C1 segment of cervical spinal cord (tissue), 14 donors: ENCODE data around the gene ALDH1A2.
"Not testable (repeated sequence)": the region's sequence is repeated elsewhere in the genome, so short reads cannot be mapped to it uniquely, and the experiment has no call there.

Experiments used
- DNase-seq, 14 donors: peaks; one replicate each; lab custom pipeline; 2025; lab: John Stamatoyannopoulos, UW

ALDH1A2 gene

GRCh38 chr15:58042006-58042405 is 23.5 kb downstream of the ALDH1A2 start:
- no peak for DNase-seq

- no peak for DNase-seq
Measured at GRCh38 chr15:58040150-58040549, 25.4 kb downstream of the ALDH1A2 start.

- no peak for DNase-seq
Measured at GRCh38 chr15:58039079-58040035, 26.2 kb downstream of the ALDH1A2 start.

- no peak for DNase-seq
Measured at GRCh38 chr15:58038426-58039078, 27.0 kb downstream of the ALDH1A2 start.

GRCh38 chr15:58037723-58038301 is 27.7 kb downstream of the ALDH1A2 start:
- no peak for DNase-seq

- DNase-seq = no peak
Measured at GRCh38 chr15:58036579-58036978, 28.9 kb downstream of the ALDH1A2 start.

- DNase-seq = not testable (repeated sequence)
Measured at GRCh38 chr15:58028392-58028791, 37.1 kb downstream of the ALDH1A2 start.

- DNase-seq = no peak
Measured at GRCh38 chr15:58026552-58026951, 39.0 kb downstream of the ALDH1A2 start.

GRCh38 chr15:58026051-58026450 is 39.5 kb downstream of the ALDH1A2 start:
- DNase-seq = no peak

GRCh38 chr15:58021332-58022230 is 43.9 kb downstream of the ALDH1A2 start:
- DNase-seq = no peak

GRCh38 chr15:58019503-58020376 is 45.8 kb downstream of the ALDH1A2 start:
- DNase-seq = no peak

- DNase-seq = no peak
Measured at GRCh38 chr15:58017869-58018268, 47.6 kb downstream of the ALDH1A2 start.

GRCh38 chr15:58016581-58017175 is 48.8 kb downstream of the ALDH1A2 start:
- DNase-seq = no peak

- no peak for DNase-seq
Measured at GRCh38 chr15:58015565-58015964, 49.9 kb downstream of the ALDH1A2 start.

GRCh38 chr15:58014470-58014869 is 51.0 kb downstream of the ALDH1A2 start:
- DNase-seq = no peak

GRCh38 chr15:58014040-58014439 is 51.5 kb downstream of the ALDH1A2 start:
- DNase-seq = no peak

GRCh38 chr15:58010983-58011382 is 54.5 kb downstream of the ALDH1A2 start:
- DNase-seq = no peak

- DNase-seq = no peak
Measured at GRCh38 chr15:58003810-58004209, 61.7 kb downstream of the ALDH1A2 start.

- DNase-seq = no peak
Measured at GRCh38 chr15:58002338-58003126, 63.0 kb downstream of the ALDH1A2 start.
